NCI-H187 treated with DMSO at 0.1 percent for 48 hours (cell line): ENCODE results near the gene DTNB.
"Not testable (repeated sequence)": the region's sequence is repeated elsewhere in the genome, so short reads cannot be mapped to it uniquely, and the experiment has no call there.

ENCODE experiments used
- DNase-seq: peaks from one replicate; lab custom pipeline; 2025; lab: John Stamatoyannopoulos, UW

The DTNB gene

DNA sequence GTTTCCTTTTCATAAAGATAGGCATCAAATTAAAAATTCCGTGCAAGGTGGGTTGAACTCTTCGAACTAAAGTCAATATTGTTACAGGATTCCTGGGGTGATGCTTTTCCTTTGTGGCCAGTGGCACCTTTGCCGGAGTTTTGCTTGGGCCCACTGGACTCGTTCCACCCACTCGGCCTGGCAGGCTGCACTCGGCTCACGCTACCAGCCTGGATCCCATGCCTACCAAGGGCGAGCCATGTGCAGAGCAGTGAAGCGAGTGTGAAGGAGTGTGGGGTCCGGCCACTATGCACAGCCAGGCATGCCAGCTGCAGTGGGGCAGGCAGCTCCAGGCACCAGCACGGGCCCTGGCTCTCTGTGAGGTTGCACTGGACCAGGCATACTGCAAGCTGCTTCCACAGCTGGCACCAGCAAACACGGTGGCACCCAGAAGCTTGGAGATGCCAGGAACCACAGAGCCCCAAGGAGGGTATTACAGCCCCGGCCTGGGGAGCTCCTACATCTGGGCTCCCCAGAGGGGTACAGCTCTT lies 83.6 kb downstream of the DTNB start:
- no peak for DNase-seq

DNA sequence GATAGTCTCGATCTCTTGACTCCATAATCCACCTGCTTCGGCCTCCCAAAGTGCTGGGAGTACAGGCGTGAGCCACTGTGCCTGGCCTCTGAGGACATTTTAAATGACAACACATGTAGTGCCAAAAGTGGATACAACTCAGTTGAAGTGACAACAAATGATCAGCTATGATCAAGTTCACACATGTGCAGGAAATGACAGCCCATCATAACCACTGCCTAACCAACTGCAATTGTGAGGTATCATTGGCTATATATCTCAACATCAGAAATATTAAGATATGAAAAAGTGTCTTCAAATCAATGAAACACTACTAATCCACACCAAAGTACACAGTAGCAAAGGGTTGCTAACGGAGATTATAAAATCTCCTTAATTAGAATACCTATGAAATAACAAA lies 84.8 kb downstream of the DTNB start:
- DNase-seq: no peak

DNA sequence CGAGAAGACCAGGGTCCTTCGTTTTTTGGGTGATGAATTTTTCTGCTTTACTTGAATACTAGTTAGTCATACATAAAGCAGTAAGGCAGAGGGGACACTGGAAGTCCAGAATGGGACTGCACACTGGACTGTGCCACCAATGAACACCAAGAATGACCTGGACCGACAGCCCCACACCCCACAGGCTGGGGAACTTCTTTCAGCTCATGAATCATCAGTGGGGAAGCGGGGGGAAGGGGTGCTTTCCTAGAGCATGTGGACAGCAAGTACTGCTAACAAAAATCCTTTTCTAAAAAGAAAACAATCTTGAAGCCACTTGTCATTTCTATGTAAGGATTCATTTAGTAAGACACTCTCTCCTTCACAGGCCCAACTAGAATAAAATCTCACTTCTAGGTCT lies 86.0 kb downstream of the DTNB start:
- no peak for DNase-seq

DNA sequence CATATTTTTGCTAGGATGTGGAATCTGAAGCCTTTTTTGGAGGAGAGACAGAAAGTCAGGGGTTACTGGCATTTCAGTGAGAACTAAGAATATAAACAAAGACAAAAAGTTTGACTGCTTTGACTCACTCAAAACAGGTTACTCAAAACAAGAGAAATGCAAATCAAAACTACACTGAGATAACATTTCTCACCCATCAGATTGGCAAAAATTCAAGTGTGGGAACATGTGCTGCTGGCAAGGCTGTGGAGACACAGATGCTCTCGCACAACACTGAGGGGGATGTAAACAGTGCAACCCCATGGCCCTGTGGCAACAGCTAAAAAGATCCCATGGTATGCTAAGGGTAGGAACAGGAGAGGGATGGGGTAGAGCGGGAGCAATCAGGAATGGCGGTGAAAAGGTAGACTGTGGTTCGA lies 86.6 kb downstream of the DTNB start:
- no peak for DNase-seq

DNA sequence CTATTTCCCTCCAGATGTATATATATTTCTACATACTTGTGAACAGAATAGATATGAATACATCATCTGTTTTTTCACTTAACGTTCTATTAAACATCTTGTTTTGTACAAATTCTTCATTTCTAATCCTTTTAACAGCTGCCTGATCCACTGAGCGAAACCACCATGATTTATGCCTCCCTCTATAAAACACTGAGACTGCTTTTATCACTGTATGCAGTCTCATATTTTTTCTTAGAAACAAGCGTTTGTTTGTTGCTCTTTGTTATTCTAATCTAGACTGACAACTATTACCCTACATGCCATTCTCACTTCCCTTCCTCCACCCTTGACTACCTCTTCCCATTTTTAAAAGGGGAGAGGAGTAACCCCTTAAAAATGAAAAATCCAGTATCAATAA lies 88.2 kb downstream of the DTNB start:
- DNase-seq: no peak

DNA sequence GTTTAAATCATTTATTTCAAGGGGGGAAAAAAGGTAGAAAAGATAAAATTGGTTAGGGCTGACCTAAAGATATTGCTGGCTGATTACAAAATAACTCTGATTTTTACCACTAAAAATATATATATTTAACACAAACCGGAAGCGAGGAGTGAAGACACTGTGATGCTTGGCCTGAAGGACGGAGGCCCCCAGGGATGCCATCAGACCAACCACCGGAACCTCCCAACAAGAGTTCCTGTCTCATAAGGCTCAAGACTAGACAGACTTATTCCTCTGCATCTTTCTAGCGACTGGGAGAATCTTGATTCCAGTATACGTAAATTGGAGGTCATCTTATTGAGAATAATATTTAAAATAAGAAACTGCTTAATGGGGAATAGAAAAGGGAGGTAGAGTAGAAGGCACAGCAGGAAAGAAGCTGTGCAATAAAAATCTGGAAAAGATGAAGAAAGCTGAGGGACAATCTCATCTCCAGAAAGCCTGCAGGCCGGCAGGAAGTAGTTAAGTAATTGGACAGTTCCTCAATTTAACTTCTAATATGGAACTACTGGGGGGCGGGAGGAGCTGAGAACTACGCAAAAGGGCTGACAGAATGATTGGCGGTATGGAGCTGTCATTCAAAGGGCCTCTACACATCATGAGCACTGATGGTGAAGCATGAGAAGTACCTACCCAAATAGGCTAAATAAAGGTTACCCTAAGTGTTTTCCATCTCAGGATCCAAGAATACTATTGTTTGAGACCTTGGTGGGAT lies 91.1 kb downstream of the DTNB start:
- DNase-seq: no peak

DNA sequence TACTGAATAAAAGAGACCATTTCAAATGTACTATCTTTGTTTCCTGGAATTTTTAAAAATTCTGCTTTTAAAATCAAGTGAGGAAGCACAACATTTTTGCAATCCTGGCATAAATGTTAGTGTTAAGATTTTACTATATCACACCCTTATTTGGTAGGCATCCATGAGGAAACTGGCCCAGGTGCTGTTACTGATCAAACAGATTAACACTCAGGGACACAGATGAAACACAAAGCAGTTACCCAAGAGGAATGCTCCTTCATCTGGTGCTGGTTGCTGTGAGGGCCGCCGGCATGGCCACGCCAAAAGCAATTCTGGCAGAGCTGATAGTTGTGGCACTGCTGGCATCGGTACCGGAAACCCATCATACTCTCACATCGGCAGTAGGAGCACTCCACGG lies 96.8 kb downstream of the DTNB start:
- DNase-seq: no peak

DNA sequence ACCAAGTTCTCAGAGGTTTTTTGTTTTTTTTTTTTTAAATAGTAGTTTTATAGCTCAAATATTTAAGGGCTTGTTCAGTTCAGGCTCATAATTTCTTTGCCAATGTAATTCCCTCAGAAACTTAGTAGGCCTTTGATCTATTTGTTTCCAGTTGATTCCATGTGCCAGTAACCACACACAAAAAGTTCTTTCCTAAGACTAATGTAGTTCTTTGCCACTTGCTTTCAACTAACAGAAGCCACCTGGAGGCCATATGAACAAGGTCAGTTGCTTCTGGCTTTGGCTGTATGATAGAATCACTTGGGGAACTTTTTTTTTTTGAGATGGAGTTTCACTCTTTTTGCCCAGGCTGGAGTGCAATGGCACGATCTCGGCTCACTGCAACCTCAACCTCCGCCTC lies 100.7 kb downstream of the DTNB start:
- DNase-seq: no peak

DNA sequence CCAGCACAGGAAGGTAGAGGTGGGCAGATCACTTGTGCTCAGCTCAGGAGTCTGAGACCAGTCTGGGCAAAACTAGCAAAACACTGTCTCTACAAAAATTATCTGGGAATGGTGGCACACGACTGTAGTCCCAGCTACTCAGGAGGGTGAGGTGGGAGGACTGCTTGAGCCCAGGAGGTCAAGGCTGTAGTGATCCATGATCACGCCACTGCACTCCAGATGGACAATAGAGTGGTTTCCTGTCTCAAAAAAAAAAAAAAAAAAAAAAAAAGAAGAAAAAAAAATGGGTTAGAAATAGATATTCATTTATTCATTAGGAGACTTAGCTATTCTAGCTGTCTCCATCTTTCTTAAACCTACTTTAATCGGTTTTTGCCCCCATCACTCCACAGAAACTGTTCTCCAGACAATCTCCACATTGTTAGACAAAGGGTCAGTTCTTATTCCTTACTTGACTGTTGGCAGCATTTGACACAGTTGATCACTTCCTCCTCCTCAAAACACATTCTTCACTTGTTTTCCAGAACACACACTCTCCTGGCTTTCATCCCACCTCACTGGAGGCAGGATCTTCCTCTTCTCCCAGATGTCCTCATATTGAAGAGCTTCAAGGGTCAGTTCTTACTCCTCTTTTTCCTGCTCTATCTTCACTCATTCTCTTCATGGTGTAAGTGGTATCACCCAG lies 103.1 kb downstream of the DTNB start:
- no peak for DNase-seq

DNA sequence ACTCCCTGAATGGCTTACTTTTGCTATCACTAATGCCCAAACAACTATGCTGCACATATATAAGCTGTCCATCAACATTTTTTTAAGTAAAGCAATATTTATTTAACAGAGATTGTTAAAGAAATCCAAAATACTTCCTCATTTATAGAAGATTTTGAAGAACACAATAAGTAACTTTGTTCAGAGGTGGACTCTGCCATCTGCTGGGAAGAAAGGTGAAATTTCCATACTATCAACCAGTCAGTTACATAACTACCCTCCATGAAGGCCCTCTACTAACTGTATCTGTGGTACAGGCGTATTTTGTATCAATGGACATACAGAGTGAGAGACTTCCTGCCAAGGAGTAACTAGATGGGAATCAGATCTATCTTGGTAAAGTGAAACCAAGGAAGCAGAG lies 106.0 kb downstream of the DTNB start:
- no peak for DNase-seq

DNA sequence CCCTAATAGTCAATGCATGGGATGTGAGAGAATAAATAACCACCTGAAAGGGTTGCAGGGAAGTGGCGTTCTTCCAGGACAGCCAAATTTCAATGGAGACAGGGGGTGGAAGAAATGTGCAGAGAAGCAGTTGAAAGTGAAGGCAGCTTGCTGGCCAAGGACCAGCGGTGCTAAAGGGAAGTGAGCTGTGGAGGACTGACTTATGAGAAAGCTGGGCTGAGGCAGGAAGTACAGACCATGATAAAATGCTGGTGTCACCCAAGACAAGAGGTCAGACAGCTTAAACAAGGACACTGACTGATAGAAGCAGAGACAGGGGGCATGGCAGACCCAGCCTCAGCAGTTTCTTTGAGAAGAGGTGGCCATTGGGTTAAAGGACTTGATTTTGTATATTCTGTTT lies 106.7 kb downstream of the DTNB start:
- DNase-seq: no peak

DNA sequence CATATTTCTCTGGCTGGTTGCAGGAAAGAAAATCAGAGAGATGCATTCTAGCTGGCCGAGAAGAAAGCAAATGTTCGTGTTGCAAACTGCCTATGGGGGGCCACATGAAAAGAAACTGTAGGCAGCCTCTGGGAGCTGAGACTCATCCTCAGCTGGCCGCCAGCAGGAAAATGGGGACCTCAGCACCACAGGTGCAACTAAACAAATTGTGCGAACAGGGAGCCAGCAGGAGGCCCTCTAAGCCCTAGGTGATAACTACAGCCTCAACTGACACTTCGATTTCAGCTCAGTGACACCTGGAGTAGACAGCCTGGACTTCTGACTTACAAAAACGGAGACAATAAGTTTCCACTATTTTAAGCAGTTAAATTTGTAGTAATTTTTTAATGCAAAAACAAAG lies 107.3 kb downstream of the DTNB start:
- DNase-seq: no peak

DNA sequence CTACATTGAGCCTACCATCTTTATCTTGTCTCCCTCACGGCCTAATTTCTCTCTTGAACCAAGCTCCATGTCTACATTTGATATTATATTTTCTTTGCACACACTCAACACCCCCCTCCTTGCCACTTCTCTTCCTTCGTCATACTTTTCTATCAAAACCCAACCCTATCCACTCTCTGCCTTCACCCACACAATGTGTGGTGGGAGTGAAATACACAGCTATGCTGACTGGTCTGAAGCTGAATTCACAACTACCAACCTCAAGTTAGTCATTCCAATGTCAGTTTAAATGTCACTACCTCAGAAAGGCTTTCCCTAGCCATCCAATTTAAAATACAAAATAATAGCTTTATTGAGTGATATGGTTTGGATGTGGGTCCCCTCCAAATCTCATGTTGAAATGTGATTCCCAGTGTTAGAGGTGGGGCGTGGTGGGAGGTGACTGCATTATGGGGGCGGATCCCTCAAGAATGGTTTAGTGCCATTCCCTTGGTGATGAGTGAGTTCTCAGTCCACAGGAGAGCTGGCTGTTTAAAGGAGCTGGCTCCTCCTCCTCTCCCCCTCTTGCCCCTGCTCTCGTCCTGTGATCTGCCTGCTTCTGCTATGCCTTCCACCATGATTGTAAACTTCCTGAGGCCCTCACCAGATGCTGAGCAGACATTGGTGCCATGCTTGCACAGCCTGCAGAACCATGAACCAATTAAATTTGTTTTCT lies 112.1 kb downstream of the DTNB start:
- no peak for DNase-seq

DNA sequence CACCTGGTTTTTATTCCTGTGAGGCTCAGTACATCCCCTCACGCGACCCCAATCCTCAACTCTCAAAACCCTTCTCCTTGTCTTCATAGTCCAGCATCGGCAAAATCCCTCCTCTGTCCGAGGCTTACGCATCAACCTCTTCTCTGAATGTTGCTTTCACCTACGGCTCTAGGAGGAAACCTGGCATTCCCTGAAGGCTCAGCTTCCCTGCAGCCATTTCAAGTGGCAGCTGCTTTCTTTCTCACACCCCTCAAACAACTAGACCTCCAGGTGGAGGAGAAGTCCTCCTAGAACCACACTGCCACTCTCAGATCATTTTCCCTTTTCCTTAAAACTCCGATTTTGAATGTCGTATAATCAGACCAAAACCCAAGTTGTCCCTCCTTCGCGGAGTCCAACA lies 114.2 kb downstream of the DTNB start:
- no peak for DNase-seq

DNA sequence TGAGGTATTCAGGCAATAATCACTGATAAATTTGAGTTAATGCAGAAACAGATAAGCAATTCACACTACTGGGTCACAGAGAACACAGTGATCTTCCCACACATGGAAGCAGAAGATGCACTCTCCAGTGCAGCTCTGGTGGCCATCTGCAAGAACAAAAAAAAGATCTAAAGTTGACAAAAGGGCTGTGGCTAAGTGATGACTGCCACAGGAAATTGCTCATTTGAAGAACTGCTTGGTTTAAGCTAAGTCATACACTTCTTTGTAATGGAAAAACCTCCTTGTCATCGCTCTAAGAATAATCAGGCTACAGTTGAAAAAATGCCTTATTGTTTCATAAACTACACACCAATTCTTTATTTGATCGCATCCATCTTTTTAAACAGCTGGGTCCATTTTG lies 115.1 kb downstream of the DTNB start:
- no peak for DNase-seq

DNA sequence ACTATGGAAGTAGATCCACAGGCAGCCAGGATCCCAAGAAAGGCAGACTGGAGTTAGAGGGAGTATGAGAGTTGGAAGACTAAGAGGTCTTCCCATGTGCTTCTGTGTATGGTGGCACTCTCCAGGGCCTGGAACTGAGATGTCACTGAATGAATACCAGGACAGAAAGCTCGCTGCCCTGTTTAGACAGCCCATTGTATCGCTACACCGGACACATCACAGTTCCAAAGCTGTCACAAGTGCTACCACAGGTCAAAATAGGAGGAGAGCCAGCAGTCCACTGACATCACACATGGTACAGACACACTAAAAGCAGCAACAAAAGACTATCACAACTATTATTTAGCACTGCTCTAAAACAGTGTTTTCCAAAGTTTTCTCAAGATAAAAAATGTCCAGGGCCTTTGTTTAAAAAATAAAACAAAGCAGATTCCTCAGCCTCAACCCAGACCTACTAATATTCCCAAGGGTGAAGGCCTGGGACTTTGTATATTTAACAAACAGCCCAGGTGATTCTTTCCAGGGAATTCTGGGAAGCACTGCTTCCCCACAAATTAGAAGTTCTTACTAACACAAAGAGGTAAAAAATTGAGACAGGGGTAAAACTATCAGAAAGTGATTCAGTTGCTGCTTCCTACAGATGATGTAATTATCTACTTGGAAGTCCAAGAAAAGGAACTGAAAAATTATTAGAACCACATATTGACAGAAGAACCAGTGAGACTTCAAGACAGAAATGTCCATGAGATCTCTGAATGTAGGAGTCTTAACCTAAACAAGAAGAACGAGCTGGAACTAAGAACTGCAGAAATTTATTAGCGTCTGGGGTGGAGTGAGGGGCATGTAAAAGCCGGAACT lies 116.0 kb downstream of the DTNB start:
- DNase-seq: no peak

DNA sequence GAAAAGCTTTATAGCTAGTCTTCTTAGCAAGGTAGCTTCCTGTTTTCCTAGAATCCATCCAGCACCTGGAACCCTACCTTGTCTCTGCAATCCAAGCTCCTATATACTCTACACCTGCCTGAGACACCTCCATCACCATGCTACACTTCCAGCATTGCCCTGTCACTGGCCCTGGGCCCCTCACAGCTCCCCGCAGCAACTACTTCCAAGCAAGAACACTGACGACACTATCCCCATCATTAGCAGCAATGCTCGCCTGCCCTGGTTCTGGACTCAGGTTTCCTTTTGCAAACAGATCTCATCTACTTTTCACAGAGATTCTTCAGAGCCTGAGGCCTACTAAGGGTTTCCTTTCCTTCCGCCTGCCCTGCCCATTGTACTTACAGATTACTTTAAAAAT lies 121.1 kb downstream of the DTNB start:
- DNase-seq: no peak

DNA sequence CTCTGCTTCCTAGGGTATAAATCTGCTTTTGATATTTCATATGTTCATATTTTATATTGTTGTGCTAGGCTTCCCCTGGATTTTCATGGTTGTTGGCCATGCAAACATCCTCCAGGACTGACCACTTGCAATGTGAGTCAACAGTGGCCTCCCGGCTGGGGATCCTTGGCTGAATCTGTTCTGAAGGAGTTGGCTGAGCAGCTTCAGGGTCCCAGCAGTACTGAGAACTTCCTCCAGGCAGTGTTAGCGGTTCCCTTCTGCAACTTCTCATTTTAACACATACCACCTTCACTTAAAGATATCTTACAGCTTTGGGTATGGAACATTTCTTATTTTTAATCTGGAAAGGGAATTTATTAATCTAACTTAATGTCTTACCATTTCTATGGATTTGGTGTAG lies 122.1 kb downstream of the DTNB start:
- no peak for DNase-seq

DNA sequence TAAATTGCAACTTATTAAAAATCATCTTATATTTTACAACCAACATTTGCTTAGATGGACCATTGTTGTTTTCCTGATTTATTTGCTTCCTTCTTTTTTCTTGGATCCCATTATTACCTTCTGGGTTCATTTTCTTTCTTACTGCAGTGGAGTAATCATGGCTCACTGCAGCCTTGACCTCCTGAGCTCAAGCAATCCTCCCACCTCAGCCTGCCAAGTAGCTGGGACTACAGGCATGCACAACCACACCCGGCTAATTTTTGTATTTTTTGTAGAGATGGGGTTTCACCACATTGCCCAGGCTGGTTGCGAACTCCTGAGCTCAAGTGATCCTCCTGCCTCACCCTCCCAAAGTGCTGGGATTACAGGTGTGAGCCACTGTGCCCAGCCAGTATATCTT lies 123.8 kb downstream of the DTNB start:
- not testable (repeated sequence) for DNase-seq

DNA sequence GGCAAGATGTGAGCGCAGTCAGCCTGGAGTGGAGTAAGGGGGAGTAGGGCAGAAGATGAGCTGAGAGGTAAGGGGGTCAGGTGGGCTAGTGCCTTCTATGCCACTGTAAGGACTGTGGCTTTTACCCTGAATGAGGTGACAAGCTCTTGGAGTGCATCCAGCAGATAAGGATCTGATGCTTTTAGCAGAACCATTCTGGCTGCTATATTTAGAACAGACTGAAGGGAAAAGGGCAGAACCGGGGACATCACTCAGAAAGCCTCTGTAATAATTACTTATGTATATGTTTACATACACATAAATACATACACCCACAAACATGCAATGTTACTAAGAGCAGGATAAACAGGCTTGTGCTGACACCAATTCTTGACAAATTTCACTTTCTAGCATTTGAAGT lies 124.8 kb downstream of the DTNB start:
- no peak for DNase-seq

DNA sequence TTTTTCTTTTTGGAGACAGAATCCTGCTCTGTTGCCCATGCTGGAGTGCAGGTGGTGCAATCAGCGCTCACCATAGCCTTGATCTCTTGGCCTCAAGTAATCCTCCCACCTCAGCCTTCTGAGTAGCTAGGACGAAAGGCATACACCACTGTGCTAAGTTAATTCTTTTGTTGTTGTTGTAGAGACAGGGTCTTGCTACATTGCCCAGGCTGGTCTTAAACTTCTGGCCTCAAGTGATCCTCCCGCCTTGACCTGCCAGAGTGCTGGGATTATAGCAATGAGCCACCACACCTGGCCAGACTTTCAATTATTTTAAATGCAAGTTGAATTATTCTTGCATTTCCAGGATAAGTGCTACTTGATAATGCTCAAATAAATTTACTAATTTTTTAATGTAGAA lies 126.5 kb downstream of the DTNB start:
- no peak for DNase-seq

DNA sequence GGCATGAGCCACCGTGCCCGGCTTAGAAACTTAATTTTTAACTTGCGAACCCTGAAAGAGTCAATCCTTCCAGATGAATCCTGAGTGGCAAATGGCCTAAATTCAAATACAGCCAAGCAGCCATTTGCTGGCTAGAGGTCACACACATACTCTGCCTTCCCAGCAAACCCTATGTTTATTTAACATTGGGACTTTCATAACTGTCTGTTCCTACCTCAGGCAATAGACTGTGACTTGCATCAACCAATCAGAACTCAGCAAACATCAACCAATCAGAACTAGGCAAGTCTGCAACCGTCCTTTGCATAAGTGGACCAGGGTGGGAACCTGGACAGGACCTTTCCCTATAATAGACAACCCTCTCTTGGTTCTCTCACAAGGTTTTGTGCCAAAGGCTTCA lies 127.5 kb downstream of the DTNB start:
- DNase-seq: no peak
